ENCODE measurements around the gene CPAMD8. TPM values are rescaled to one million over a fixed set of nuclear protein-coding genes. Genes with fewer than 3 reads are reported as not detected.

CPAMD8 gene
- total and polyA plus RNA-seq, 12 donors = 3.1 to 33.7 (median 9.2) TPM

DNA sequence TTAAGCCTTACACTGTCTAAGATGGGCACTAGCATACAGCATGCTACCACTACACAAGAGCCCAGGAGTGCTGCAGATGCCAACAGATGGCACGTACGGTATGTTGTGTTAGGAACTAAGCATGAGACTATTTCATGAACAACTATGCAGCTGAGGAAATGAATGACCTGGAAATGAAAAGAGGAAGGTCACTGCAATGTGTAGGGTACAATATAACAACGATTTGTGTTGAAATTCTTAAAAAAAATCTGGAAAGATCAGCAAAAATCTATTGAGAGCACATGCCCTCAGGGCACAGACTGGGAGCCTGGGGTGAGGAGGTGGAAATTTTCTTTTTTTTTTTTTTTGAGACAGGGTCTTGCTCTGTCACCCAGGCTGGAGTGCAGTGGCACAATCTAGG lies 34.2 kb upstream of the CPAMD8 start:
- intact Hi-C loops (cut with DNase I) = no loop called here
- TF ChIP-seq, protein P1, sequence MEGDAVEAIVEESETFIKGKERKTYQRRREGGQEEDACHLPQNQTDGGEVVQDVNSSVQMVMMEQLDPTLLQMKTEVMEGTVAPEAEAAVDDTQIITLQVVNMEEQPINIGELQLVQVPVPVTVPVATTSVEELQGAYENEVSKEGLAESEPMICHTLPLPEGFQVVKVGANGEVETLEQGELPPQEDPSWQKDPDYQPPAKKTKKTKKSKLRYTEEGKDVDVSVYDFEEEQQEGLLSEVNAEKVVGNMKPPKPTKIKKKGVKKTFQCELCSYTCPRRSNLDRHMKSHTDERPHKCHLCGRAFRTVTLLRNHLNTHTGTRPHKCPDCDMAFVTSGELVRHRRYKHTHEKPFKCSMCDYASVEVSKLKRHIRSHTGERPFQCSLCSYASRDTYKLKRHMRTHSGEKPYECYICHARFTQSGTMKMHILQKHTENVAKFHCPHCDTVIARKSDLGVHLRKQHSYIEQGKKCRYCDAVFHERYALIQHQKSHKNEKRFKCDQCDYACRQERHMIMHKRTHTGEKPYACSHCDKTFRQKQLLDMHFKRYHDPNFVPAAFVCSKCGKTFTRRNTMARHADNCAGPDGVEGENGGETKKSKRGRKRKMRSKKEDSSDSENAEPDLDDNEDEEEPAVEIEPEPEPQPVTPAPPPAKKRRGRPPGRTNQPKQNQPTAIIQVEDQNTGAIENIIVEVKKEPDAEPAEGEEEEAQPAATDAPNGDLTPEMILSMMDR (IDR thresholded peaks at IDR 0.05) = no peak
- TF ChIP-seq POLR2A (IDR thresholded peaks at IDR 0.05) = no peak
- DNase-seq = no peak
- Histone ChIP-seq H3K9me3 (replicated peaks in 1 of 3) (peaks cover 0 to 5% (median 0%) of the 10 kb centered on the region in 3 donors), H3K27me3 (no peaks in the 10 kb centered on the region), H3K27ac (no peak overlapping the region), H3K4me3 (no peak overlapping the region), H3K4me1 (replicated peaks in 1 of 2) (no peaks in the 10 kb centered on the region), H3K36me3 (replicated peaks in 1 of 2) (no peaks in the 10 kb centered on the region)
- WGBS, 4 donors = 80 to 90% (median 83%) methylated on average over 3 of the region's 3 CpGs

DNA sequence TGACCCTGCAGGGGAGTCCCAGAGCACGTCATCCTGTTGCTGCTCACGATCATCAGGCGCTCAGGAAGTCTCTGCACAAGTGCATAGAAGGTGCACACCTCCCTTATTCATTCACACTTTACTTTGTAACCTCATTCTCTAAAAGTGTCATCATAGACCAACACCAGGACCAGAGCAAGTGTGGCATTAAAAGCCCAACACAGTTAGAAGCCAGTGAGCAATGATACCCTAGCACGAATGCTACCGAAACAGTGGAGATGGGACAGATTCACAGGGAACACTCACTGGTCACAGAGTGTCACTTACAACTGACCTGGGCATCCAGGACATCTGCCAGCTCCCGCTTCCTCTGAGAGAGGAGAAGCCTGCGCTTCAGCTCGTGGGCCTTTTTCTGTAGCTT lies 31.6 kb upstream of the CPAMD8 start:
- 95 to 99% (median 96%) methylated on average over 7 to 8 of the region's 8 CpGs for WGBS, 4 donors
- no peaks in the 10 kb centered on the region for H3K4me1 ChIP-seq (replicated peaks in 1 of 2)
- no peaks in the 10 kb centered on the region for H3K36me3 ChIP-seq (replicated peaks in 1 of 2)
- H3K27me3 ChIP-seq = no peaks in the 10 kb centered on the region
- TF ChIP-seq, protein P1 (IDR thresholded peaks at IDR 0.05) = no peak
- no peak for TF ChIP-seq POLR2A (IDR thresholded peaks at IDR 0.05)
- peaks cover 0 to 5% (median 0%) of the 10 kb centered on the region in 3 donors for H3K9me3 ChIP-seq (replicated peaks in 1 of 3)
- no peak overlapping the region for H3K27ac ChIP-seq
- DNase-seq = no peak
- intact Hi-C loops (cut with DNase I) = no loop called here
- H3K4me3 ChIP-seq = no peak overlapping the region

DNA sequence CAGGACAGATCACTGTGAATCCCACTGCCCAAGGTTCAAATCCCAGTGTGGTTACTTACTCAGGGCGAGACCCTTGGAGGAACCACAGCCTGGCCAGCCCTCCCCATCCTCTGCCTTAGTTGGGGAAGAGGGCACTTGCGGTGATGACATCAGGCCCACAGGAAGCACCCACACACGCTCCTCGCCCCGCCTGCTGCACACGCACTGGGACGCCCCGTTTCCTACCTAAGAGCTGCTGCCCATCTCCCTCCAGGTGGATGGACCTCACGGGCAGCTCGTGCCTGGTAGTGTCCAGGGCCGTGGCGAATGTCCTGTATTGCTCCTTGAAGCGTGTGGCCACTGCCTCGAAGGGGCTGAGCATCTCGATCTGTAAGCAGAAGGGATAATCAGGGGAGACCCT lies 29.0 kb upstream of the CPAMD8 start:
- intact Hi-C loops (cut with DNase I) = no loop called here
- Histone ChIP-seq H3K27ac (no peak overlapping the region), H3K4me3 (no peak overlapping the region), H3K36me3 (replicated peaks in 1 of 2) (peaks cover 0 to 3% of the 10 kb centered on the region in 2 donors), H3K4me1 (replicated peaks in 1 of 2) (no peaks in the 10 kb centered on the region), H3K27me3 (no peaks in the 10 kb centered on the region), H3K9me3 (replicated peaks in 1 of 3) (peaks cover 0 to 5% (median 0%) of the 10 kb centered on the region in 3 donors)
- DNase-seq = no peak
- 92 to 94% (median 93%) methylated on average over 5 to 15 of the region's 15 CpGs; no CpG with 5 or more reads in 1 of the 4 donors for WGBS, 4 donors
- TF ChIP-seq, protein P1 (IDR thresholded peaks at IDR 0.05) = no peak
- no peak for TF ChIP-seq POLR2A (IDR thresholded peaks at IDR 0.05)

- Histone ChIP-seq H3K27me3 (no peaks in the 10 kb centered on the region), H3K4me1 (replicated peaks in 1 of 2) (no peaks in the 10 kb centered on the region), H3K27ac (no peak overlapping the region), H3K4me3 (no peak overlapping the region), H3K36me3 (replicated peaks in 1 of 2) (peaks cover 0 to 7% of the 10 kb centered on the region in 2 donors), H3K9me3 (replicated peaks in 1 of 3) (peaks cover 0 to 5% (median 0%) of the 10 kb centered on the region in 3 donors)
- 88 to 100% (median 96%) methylated on average over 3 to 5 of the region's 5 CpGs for WGBS, 4 donors
- intact Hi-C loops (cut with DNase I) = loop anchor here in 1 of 2 donors (5.0 kb wide), 1 partner anchor 282 kb away; no protein-coding TSS in a partner anchor
- TF ChIP-seq, protein P1 (IDR thresholded peaks at IDR 0.05) = no peak
- no peak for TF ChIP-seq POLR2A (IDR thresholded peaks at IDR 0.05)
- DNase-seq = no peak
Measured at GRCh38 chr19:17054746-17055145, 28.1 kb upstream of the CPAMD8 start.

All from adrenal gland (tissue), 12 donors.